BLaER1 (cell line): ENCODE measurements around the gene REEP1.

ENCODE experiments used
- H3K27ac ChIP-seq: shearing (Covaris generic); formaldehyde crosslinking; 2 replicates; pipeline ENCODE4 v1.8.1; 2022
- H3K27me3 ChIP-seq: shearing (Covaris generic); formaldehyde crosslinking; 2 replicates; pipeline ENCODE4 v1.8.1; 2022
- H3K36me3 ChIP-seq: shearing (Covaris generic); formaldehyde crosslinking; 2 replicates; pipeline ENCODE4 v1.8.1; 2022
- H3K4me1 ChIP-seq: shearing (Covaris generic); formaldehyde crosslinking; 2 replicates; pipeline ENCODE4 v1.8.1; 2022
- H3K4me2 ChIP-seq: shearing (Covaris generic); formaldehyde crosslinking; 2 replicates; pipeline ENCODE4 v1.8.1; 2022
- H3K4me3 ChIP-seq: shearing (Covaris generic); formaldehyde crosslinking; 2 replicates; pipeline ENCODE4 v1.8.1; 2022
- H3K9ac ChIP-seq: shearing (Covaris generic); formaldehyde crosslinking; 2 replicates; pipeline ENCODE4 v1.8.1; 2022
- H3K9me3 ChIP-seq: shearing (Covaris generic); formaldehyde crosslinking; 2 replicates; pipeline ENCODE4 v1.8.1; 2022
- H4K20me1 ChIP-seq: shearing (Covaris generic); formaldehyde crosslinking; 2 replicates; pipeline ENCODE4 v1.8.1; 2022
- Cebpa-rat ChIP-seq: shearing (Covaris generic); IDR thresholded peaks from 2 replicates; pipeline ENCODE4 v1.8.1; 2022

The REEP1 gene

GRCh38 chr2:86221066-86221684 lies 116.3 kb downstream of the REEP1 start:
- no peaks in the 10 kb centered on the region for H4K20me1 ChIP-seq
- H3K36me3 ChIP-seq: no peaks in the 10 kb centered on the region
- no peaks in the 10 kb centered on the region for H3K27me3 ChIP-seq
- H3K4me2 ChIP-seq: peak overlapping the region; percentile 29; the same call in 1 of the 2 replicates
- TF ChIP-seq Cebpa-rat: no peak
- H3K4me3 ChIP-seq: no peak overlapping the region
- no peak overlapping the region for H3K27ac ChIP-seq
- no peak overlapping the region for H3K9ac ChIP-seq
- H3K4me1 ChIP-seq: peaks cover 62% of the 10 kb centered on the region
- no peaks in the 10 kb centered on the region for H3K9me3 ChIP-seq

GRCh38 chr2:86219896-86220295 lies 117.5 kb downstream of the REEP1 start:
- Histone ChIP-seq H3K9ac (no peak overlapping the region), H3K27me3 (no peaks in the 10 kb centered on the region), H3K4me1 (peaks cover 49% of the 10 kb centered on the region), H4K20me1 (no peaks in the 10 kb centered on the region), H3K4me2 (no peak overlapping the region), H3K4me3 (no peak overlapping the region), H3K36me3 (no peaks in the 10 kb centered on the region), H3K9me3 (no peaks in the 10 kb centered on the region), H3K27ac (no peak overlapping the region)
- TF ChIP-seq Cebpa-rat: no peak

GRCh38 chr2:86218124-86218523 lies 119.3 kb downstream of the REEP1 start:
- peaks cover 32% of the 10 kb centered on the region for H3K4me1 ChIP-seq
- no peaks in the 10 kb centered on the region for H3K27me3 ChIP-seq
- H4K20me1 ChIP-seq: no peaks in the 10 kb centered on the region
- no peak overlapping the region for H3K9ac ChIP-seq
- H3K36me3 ChIP-seq: peaks cover 14% of the 10 kb centered on the region
- H3K27ac ChIP-seq: no peak overlapping the region
- no peaks in the 10 kb centered on the region for H3K9me3 ChIP-seq
- H3K4me3 ChIP-seq: no peak overlapping the region
- peak overlapping the region; percentile 27 for H3K4me2 ChIP-seq
- TF ChIP-seq Cebpa-rat: no peak

- no peak for TF ChIP-seq Cebpa-rat
- Histone ChIP-seq H3K4me2 (peak overlapping the region; percentile 27; the same call in 1 of the 2 replicates), H3K4me1 (peaks cover 31% of the 10 kb centered on the region), H3K9me3 (no peaks in the 10 kb centered on the region), H3K27ac (no peak overlapping the region), H3K36me3 (peaks cover 27% of the 10 kb centered on the region), H3K9ac (no peak overlapping the region), H4K20me1 (no peaks in the 10 kb centered on the region), H3K4me3 (no peak overlapping the region), H3K27me3 (no peaks in the 10 kb centered on the region)
Observed at GRCh38 chr2:86216575-86217555, 120.6 kb downstream of the REEP1 start.

- TF ChIP-seq Cebpa-rat: no peak
- peaks cover 50% of the 10 kb centered on the region for H3K36me3 ChIP-seq
- no peak overlapping the region for H3K27ac ChIP-seq
- no peaks in the 10 kb centered on the region for H4K20me1 ChIP-seq
- no peak overlapping the region for H3K9ac ChIP-seq
- no peaks in the 10 kb centered on the region for H3K9me3 ChIP-seq
- no peak overlapping the region for H3K4me2 ChIP-seq
- peaks cover 22% of the 10 kb centered on the region for H3K4me1 ChIP-seq
- no peaks in the 10 kb centered on the region for H3K27me3 ChIP-seq
- no peak overlapping the region for H3K4me3 ChIP-seq
Observed at GRCh38 chr2:86214503-86214832, 123.0 kb downstream of the REEP1 start.

GRCh38 chr2:86213699-86214502 lies 123.5 kb downstream of the REEP1 start:
- TF ChIP-seq Cebpa-rat: no peak
- Histone ChIP-seq H4K20me1 (no peaks in the 10 kb centered on the region), H3K9ac (no peak overlapping the region), H3K36me3 (peaks cover 56% of the 10 kb centered on the region), H3K9me3 (no peaks in the 10 kb centered on the region), H3K27me3 (no peaks in the 10 kb centered on the region), H3K4me3 (no peak overlapping the region), H3K4me2 (no peak overlapping the region), H3K4me1 (peaks cover 22% of the 10 kb centered on the region), H3K27ac (no peak overlapping the region)

GRCh38 chr2:86213056-86213455 lies 124.4 kb downstream of the REEP1 start:
- Histone ChIP-seq H3K27me3 (no peaks in the 10 kb centered on the region), H3K4me2 (no peak overlapping the region), H3K9ac (no peak overlapping the region), H3K36me3 (peaks cover 64% of the 10 kb centered on the region), H3K4me3 (no peak overlapping the region), H3K27ac (no peak overlapping the region), H4K20me1 (no peaks in the 10 kb centered on the region), H3K4me1 (peaks cover 13% of the 10 kb centered on the region), H3K9me3 (no peaks in the 10 kb centered on the region)
- no peak for TF ChIP-seq Cebpa-rat

GRCh38 chr2:86211796-86212188 lies 125.6 kb downstream of the REEP1 start:
- no peak overlapping the region for H3K9ac ChIP-seq
- H4K20me1 ChIP-seq: no peaks in the 10 kb centered on the region
- H3K4me2 ChIP-seq: no peak overlapping the region
- TF ChIP-seq Cebpa-rat: no peak
- H3K27me3 ChIP-seq: no peaks in the 10 kb centered on the region
- H3K36me3 ChIP-seq: peaks cover 77% of the 10 kb centered on the region
- H3K4me1 ChIP-seq: peaks cover under 1% of the 10 kb centered on the region; the same call in 1 of the 2 replicates
- H3K9me3 ChIP-seq: no peaks in the 10 kb centered on the region
- no peak overlapping the region for H3K27ac ChIP-seq
- H3K4me3 ChIP-seq: no peak overlapping the region

GRCh38 chr2:86211033-86211795 lies 126.2 kb downstream of the REEP1 start:
- no peaks in the 10 kb centered on the region for H3K9me3 ChIP-seq
- H3K4me2 ChIP-seq: no peak overlapping the region
- no peaks in the 10 kb centered on the region for H4K20me1 ChIP-seq

More at GRCh38 chr2:86211033-86211795, 126.2 kb downstream of the REEP1 start:
- H3K4me1 ChIP-seq: no peaks in the 10 kb centered on the region
- H3K4me3 ChIP-seq: no peak overlapping the region
- no peaks in the 10 kb centered on the region for H3K27me3 ChIP-seq
- H3K36me3 ChIP-seq: peaks cover 83% of the 10 kb centered on the region
- no peak for TF ChIP-seq Cebpa-rat
- no peak overlapping the region for H3K9ac ChIP-seq
- no peak overlapping the region for H3K27ac ChIP-seq
